HepG2 (cell line): ENCODE measurements around the gene RPS6KB1. TPM values are rescaled to one million over a fixed set of nuclear protein-coding genes. Genes with fewer than 3 reads are reported as not detected.

Experiments used
- ARID2 ChIP-seq: sonication (generic); formaldehyde crosslinking; IDR thresholded peaks from 2 replicates; pipeline ENCODE4 v1.8.1; 2022; ENCODE audit warnings: mild to moderate bottlenecking, missing genetic modification reagents, borderline replicate concordance
- CC2D1A ChIP-seq: sonication (generic); formaldehyde crosslinking; IDR thresholded peaks from 2 replicates; pipeline ENCODE4 v1.8.1; 2023; ENCODE audit warnings: mild to moderate bottlenecking, missing genetic modification reagents
- ELF3 ChIP-seq: IDR thresholded peaks from 2 replicates; pipeline ENCODE4 v1.6.1; 2016; ENCODE audit warnings: missing genetic modification reagents, missing compliant biosample characterization
- HES4 ChIP-seq: sonication (generic); formaldehyde crosslinking; IDR thresholded peaks from 2 replicates; pipeline ENCODE4 v1.9.0; 2021; ENCODE audit warnings: mild to moderate bottlenecking, missing genetic modification reagents, borderline replicate concordance
- HOMEZ ChIP-seq: IDR thresholded peaks from 2 replicates; pipeline ENCODE4 v1.6.1; 2016; ENCODE audit warnings: low read depth
- MXI1 ChIP-seq: IDR thresholded peaks from 3 replicates; pipeline ENCODE4 v1.6.1; 2012; ENCODE audit warnings: low read depth, low read length, inconsistent platforms, borderline replicate concordance
- NFKBIZ ChIP-seq: IDR thresholded peaks from 2 replicates; pipeline ENCODE4 v1.6.1; 2018; ENCODE audit warnings: missing genetic modification reagents, missing compliant biosample characterization
- PBX2 ChIP-seq: IDR thresholded peaks from 2 replicates; pipeline ENCODE4 v1.6.1; 2016; ENCODE audit warnings: control low read depth
- PCBP1 ChIP-seq: fragments of 200-400 bp; formaldehyde crosslinking; IDR thresholded peaks from 2 replicates; pipeline ENCODE4 v1.6.1; 2017; ENCODE audit warnings: mild to moderate bottlenecking, low read depth, low read length, borderline replicate concordance
- PRMT3 ChIP-seq: sonication (generic); formaldehyde crosslinking; IDR thresholded peaks from 2 replicates; pipeline ENCODE4 v1.8.1; 2022; ENCODE audit warnings: low read depth, mild to moderate bottlenecking, moderate library complexity, missing genetic modification reagents, borderline replicate concordance
- RERE ChIP-seq: IDR thresholded peaks from 2 replicates; pipeline ENCODE4 v1.6.1; 2016; ENCODE audit warnings: low read depth, missing genetic modification reagents, missing compliant biosample characterization
- SNAPC2 ChIP-seq: sonication (generic); formaldehyde crosslinking; IDR thresholded peaks from 2 replicates; pipeline ENCODE4 v1.8.1; 2022; ENCODE audit warnings: mild to moderate bottlenecking, missing genetic modification reagents
- SYNCRIP ChIP-seq: fragments of 200-400 bp; formaldehyde crosslinking; IDR thresholded peaks from 2 replicates; pipeline ENCODE4 v1.6.1; 2018; ENCODE audit warnings: mild to moderate bottlenecking, low read depth, low read length; ENCODE audit not compliant: insufficient read depth
- TCF7L2 ChIP-seq: IDR thresholded peaks from 2 replicates; pipeline ENCODE4 v1.6.1; 2011; ENCODE audit warnings: mild to moderate bottlenecking, low read depth, low read length, moderate library complexity
- TERF1 ChIP-seq: sonication (generic); formaldehyde crosslinking; IDR thresholded peaks from 2 replicates; pipeline ENCODE4 v1.8.0; 2022; ENCODE audit warnings: mild to moderate bottlenecking, missing genetic modification reagents, moderate library complexity
- TP53 ChIP-seq: sonication (generic); formaldehyde crosslinking; conservative IDR thresholded peaks from 2 replicates; pipeline ENCODE4 v1.4.0; 2020; ENCODE audit warnings: missing genetic modification reagents
- ZEB1 ChIP-seq: IDR thresholded peaks from 2 replicates; pipeline ENCODE4 v1.6.1; 2012; ENCODE audit warnings: mild to moderate bottlenecking, low read depth, inconsistent platforms; ENCODE audit not compliant: insufficient replicate concordance
- ZFP37 ChIP-seq: sonication (generic); formaldehyde crosslinking; IDR thresholded peaks from 2 replicates; pipeline ENCODE4 v1.4.0; 2020; ENCODE audit warnings: missing genetic modification reagents, borderline replicate concordance
- ZNF331 ChIP-seq: sonication (generic); formaldehyde crosslinking; IDR thresholded peaks from 2 replicates; pipeline ENCODE4 v1.4.0; 2020; ENCODE audit warnings: missing genetic modification reagents
- ZNF619 ChIP-seq: sonication (generic); formaldehyde crosslinking; IDR thresholded peaks from 2 replicates; pipeline ENCODE4 v1.4.0; 2020; ENCODE audit warnings: mild to moderate bottlenecking, missing genetic modification reagents
- polyA plus RNA-seq, 8 experiments: library from polyadenylated mRNA; depleted of rRNA in 3 of 8; stranded (reverse) in 7 of 8; unstranded in 1 of 8; fragments of >200 nt; fragmentation: Illumina TruSeq in 4 of 8; extraction: Trizol in 4 of 8; gene quantifications; 2 replicates each; pipeline versions ENCODE4 v1.2.1 to v1.2.3, GENCODE V29; 2011 to 2016; ENCODE audit warnings: low read depth in 4 of 8, missing spikeins in 1 of 8, mixed read lengths in 1 of 8; ENCODE audit not compliant: insufficient read depth in 1 of 8
- total RNA-seq, 5 experiments: library from RNA; depleted of rRNA; stranded (reverse); fragments of >200 nt; fragmentation: Illumina TruSeq; extraction: Trizol; gene quantifications; 2 replicates each; pipeline ENCODE4 v1.2.3, GENCODE V29; 2016; ENCODE audit warnings: low read depth in 1 of 5

Gene RPS6KB1
- total and polyA plus RNA-seq, 2 of the 13 experiments (the other 11 are each of a cell fraction or from before 2014, with no cell fraction given), result 16.5 to 42.2 TPM

- TF ChIP-seq RERE (CRISPR knock-in tag), result no peak
- 0 out of 2 replicates have a peak, but pooled peaks have one; percentile 26 for TF ChIP-seq HOMEZ (CRISPR knock-in tag)
- 0 out of 2 replicates have a peak, but pooled peaks have one; percentile 15 for TF ChIP-seq NFKBIZ
- TF ChIP-seq TCF7L2, result no peak
- TF ChIP-seq ZFP37 (CRISPR knock-in tag), result no peak; the same call in 1 of the 2 replicates
- peak; percentile 15; the same call in 1 of the 2 replicates for TF ChIP-seq ZNF331 (CRISPR knock-in tag)
- TF ChIP-seq TP53 (CRISPR knock-in tag), result no peak
- TF ChIP-seq ZNF619 (CRISPR knock-in tag), result peak; percentile 65; the same call in 1 of the 2 replicates
- no peak for TF ChIP-seq PCBP1
- no peak for TF ChIP-seq PBX2
- peak; percentile 56 for TF ChIP-seq ZEB1
- no peak; the same call in 1 of the 2 replicates for TF ChIP-seq HES4
- TF ChIP-seq CC2D1A, result no peak
- TF ChIP-seq MXI1, result peak; percentile 66; the same call in 2 of the 3 replicates
- TF ChIP-seq ELF3 (CRISPR knock-in tag), result peak; percentile 57
- TF ChIP-seq SYNCRIP, result no peak
- no peak for TF ChIP-seq PRMT3 (CRISPR knock-in tag)
- 0 out of 2 replicates have a peak, but pooled peaks have one; percentile 54 for TF ChIP-seq ARID2 (CRISPR knock-in tag)
- peak; percentile 14; the same call in 1 of the 2 replicates for TF ChIP-seq SNAPC2 (CRISPR knock-in tag)
- TF ChIP-seq TERF1 (CRISPR knock-in tag), result no peak
These were observed 71.8 kb downstream of the RPS6KB1 start, which contains the start of gene RNFT1 (continued) for GRCh38 chr17:59964482-59965328.
